ENCODE results near the gene LRP10.

DNA sequence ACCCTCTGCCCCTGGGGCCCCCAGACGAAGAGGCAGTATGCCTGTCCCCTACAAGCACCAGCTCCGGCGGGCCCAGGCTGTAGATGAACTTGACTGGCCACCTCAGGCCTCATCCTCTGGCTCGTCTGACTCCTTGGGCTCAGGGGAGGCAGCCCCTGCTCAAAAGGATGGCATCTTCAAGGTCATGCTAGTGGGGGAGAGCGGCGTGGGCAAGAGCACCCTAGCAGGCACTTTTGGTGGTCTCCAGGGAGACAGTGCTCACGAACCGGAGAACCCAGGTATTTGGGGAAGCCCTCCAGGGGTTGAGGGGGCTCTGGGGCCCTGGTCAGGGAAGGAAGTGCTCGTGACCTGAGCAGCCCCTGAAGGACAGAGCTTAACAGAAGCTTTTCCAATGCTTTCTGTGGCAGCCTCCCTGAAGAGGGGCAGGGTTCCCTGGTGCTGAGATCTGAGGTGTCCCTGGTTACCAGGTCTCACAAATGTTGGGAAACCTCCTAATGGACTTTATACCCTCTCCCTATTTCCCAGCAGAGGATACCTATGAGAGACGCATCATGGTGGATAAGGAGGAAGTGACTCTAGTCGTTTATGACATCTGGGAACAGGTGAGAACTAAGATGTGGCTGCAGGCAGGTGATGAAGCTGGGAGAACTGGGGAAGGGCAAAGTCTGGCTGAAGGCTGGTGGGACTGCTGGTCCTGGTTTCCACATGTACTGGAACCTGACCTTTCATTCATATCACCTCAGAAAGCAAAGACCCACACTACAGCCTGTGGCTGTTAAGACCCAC, 13.4 kb downstream of the LRP10 start:
- TF ChIP-seq EZH2phosphoT487 (IDR thresholded peaks at IDR 0.05; ENCODE audit: insufficient read depth, low read depth) (no peak), EZH2 (IDR thresholded peaks at IDR 0.05; ENCODE audit: insufficient read depth, poor library complexity, severe bottlenecking) (no peak)
